Mesothelial cell of epicardium (in vitro differentiated cells): Measurements from ENCODE around the gene LPAR1. TPM values are rescaled to one million over a fixed set of nuclear protein-coding genes. Genes with fewer than 3 reads are reported as not detected.

Source experiments
- DNase-seq, 2 experiments: peaks; one replicate each; pipeline ENCODE4 v3.0.0; 2021; ENCODE audit warnings: low spot score in 2 of 2; ENCODE audit not compliant: unreplicated experiment in 2 of 2
- H3K27ac Mint-ChIP-seq: 2 replicates; pipeline ENCODE4 v1.8.0; 2021; ENCODE audit warnings: mixed read lengths
- H3K27me3 Mint-ChIP-seq: 2 replicates; pipeline ENCODE4 v1.8.0; 2021; ENCODE audit warnings: low read depth, mixed read lengths
- H3K36me3 Mint-ChIP-seq: 2 replicates; pipeline ENCODE4 v1.8.0; 2021; ENCODE audit warnings: mixed read lengths
- H3K4me1 Mint-ChIP-seq: 2 replicates; pipeline ENCODE4 v1.8.0; 2021; ENCODE audit warnings: mixed read lengths
- H3K4me3 Mint-ChIP-seq: 2 replicates; pipeline ENCODE4 v1.8.0; 2021; ENCODE audit warnings: mild to moderate bottlenecking, moderate library complexity, mixed read lengths
- H3K9me3 Mint-ChIP-seq: 2 replicates; pipeline ENCODE4 v1.8.0; 2021; ENCODE audit warnings: mixed read lengths
- CTCF ChIP-seq: fragments of 200-600 bp; sonication (generic); IDR thresholded peaks from one replicate; pipeline ENCODE4 v1.5.0; 2021; ENCODE audit warnings: antibody characterized with exemption; ENCODE audit not compliant: unreplicated experiment
- total RNA-seq: library from RNA; stranded (reverse); gene quantifications from 3 replicates; pipeline ENCODE4 v1.2.1, GENCODE V29; 2021

The LPAR1 gene
- total RNA-seq, 1 donor from 2014 or later, result 40.3 TPM

DNA sequence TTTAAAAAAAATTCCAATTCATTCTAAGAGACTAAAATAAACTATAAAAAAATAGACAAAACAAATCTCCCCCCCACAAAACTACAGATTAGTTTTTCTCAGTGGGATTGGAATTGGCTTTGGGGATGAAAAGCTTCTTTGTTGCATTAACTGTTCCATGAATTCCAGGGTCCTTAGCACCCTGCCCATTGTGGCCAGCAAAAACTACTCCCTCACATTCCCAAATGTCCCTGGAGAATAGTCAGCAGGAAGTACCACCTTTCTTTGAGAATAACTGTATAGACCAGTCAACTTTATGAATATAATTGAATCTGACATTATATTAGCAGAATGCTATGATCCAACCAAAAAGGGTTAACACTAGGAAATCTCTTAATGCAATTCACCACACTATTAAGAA is 147.9 kb downstream of the LPAR1 start:
- no peak for DNase-seq
- no peak overlapping the region for H3K4me3 Mint-ChIP-seq
- no peaks in the 10 kb centered on the region for H3K4me1 Mint-ChIP-seq
- no peaks in the 10 kb centered on the region for H3K36me3 Mint-ChIP-seq
- no peaks in the 10 kb centered on the region for H3K9me3 Mint-ChIP-seq
- no peak overlapping the region for H3K27ac Mint-ChIP-seq
- no peak for TF ChIP-seq CTCF
- H3K27me3 Mint-ChIP-seq, result no peaks in the 10 kb centered on the region

DNA sequence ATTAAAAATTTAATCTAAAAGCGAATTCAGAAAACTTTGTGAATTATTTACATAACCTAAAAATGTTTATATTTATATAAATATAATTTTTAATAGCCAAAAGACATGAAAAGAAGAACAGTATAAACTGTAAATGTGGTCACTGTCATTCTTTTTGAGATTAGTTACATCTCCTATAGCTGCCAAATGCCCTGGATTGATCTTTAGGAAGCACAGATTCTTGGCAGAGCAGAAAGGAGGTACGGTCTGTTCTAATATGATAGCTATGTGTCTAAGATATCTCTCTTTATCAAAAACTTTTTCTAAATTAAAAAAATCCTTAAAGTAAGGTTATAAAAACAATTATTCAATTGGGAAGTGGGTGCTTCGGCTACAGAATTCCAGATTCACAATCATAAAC is 151.0 kb downstream of the LPAR1 start:
- DNase-seq, result no peak
- Mint-ChIP-seq H3K4me3 (no peak overlapping the region), H3K4me1 (no peaks in the 10 kb centered on the region), H3K27me3 (no peaks in the 10 kb centered on the region), H3K36me3 (no peaks in the 10 kb centered on the region), H3K27ac (no peak overlapping the region), H3K9me3 (no peaks in the 10 kb centered on the region)
- no peak for TF ChIP-seq CTCF

- H3K9me3 Mint-ChIP-seq, result no peaks in the 10 kb centered on the region
- TF ChIP-seq CTCF, result no peak
- H3K36me3 Mint-ChIP-seq, result no peaks in the 10 kb centered on the region
- H3K4me3 Mint-ChIP-seq, result no peak overlapping the region
- no peak overlapping the region for H3K27ac Mint-ChIP-seq
- peaks cover 1% of the 10 kb centered on the region for H3K4me1 Mint-ChIP-seq
- DNase-seq, result no peak
- H3K27me3 Mint-ChIP-seq, result no peaks in the 10 kb centered on the region
Observed at GRCh38 chr9:110886832-110887231, 151.4 kb downstream of the LPAR1 start.

DNA sequence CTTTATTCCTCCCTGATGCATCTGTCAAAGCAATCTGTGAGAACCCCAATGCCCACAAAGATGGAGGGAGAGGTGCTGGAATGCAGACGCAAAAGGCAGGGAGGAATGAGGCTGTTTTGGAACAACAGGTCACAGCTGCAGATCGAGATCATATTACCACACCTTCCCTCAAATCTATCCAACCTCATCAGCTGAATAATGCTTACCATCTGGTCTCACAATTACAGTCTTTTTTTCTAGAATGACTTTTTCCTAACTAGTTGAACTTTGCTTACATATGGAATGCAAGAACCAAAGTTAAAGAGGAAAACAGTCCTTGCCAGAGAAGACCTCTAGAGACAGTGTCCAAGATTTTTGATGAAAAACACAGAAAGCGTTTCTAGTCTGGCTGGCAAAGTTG is 158.1 kb downstream of the LPAR1 start:
- H3K27me3 Mint-ChIP-seq, result no peaks in the 10 kb centered on the region
- H3K4me3 Mint-ChIP-seq, result no peak overlapping the region
- no peak for TF ChIP-seq CTCF
- H3K27ac Mint-ChIP-seq, result peak overlapping the region; percentile 53
- DNase-seq, result no peak
- H3K4me1 Mint-ChIP-seq, result peaks cover 19% of the 10 kb centered on the region
- peaks cover 7% of the 10 kb centered on the region for H3K36me3 Mint-ChIP-seq
- H3K9me3 Mint-ChIP-seq, result peaks cover 5% of the 10 kb centered on the region

DNA sequence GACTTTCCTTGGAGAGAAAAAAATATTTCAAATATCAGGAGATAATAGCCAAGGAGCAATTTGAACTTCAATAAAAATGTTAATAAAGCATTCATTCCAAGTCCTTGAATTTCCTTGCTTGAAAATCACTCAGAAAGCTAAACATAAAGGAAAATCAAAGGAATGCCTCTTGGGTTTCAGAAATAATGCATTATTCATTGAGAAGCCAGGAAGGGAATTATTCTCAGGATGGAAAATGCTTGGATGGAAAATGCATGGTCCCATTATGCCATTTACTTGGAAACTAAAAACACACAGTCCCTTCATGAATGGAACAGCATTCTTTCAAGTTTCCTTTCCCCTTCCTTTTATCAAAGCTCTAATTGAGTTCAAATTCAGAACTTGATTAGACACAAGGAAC is 160.9 kb downstream of the LPAR1 start:
- Mint-ChIP-seq H3K9me3 (peaks cover 5% of the 10 kb centered on the region), H3K27ac (no peak overlapping the region), H3K27me3 (no peaks in the 10 kb centered on the region), H3K36me3 (peaks cover 15% of the 10 kb centered on the region), H3K4me3 (no peak overlapping the region), H3K4me1 (peaks cover 27% of the 10 kb centered on the region)
- DNase-seq, result no peak
- TF ChIP-seq CTCF, result no peak

GRCh38 chr9:110876929-110877328 is 161.3 kb downstream of the LPAR1 start:
- TF ChIP-seq CTCF, result no peak
- Mint-ChIP-seq H3K27me3 (no peaks in the 10 kb centered on the region), H3K9me3 (peaks cover 5% of the 10 kb centered on the region), H3K27ac (peak overlapping the region; percentile 52), H3K4me1 (peaks cover 26% of the 10 kb centered on the region), H3K36me3 (peaks cover 15% of the 10 kb centered on the region), H3K4me3 (no peak overlapping the region)
- no peak for DNase-seq
